HEK293 (cell line): ENCODE data around the gene MATN4.

Experiments used
- CTCF ChIA-PET: fragments of 350-600 bp; formaldehyde crosslinking; extraction: SDS; loops from one replicate; lab custom pipeline; 2021; ENCODE audit warnings: antibody characterized with exemption; lab: Yijun Ruan, JAX
- POLR2A ChIA-PET: fragments of 300-600 bp; formaldehyde crosslinking; extraction: SDS; loops from one replicate; lab custom pipeline; 2020; ENCODE audit warnings: antibody characterized with exemption, inconsistent platforms; lab: Yijun Ruan, JAX
- H3K27ac ChIP-seq: fragments of 200-500 bp; sonication (Bioruptor generic); 2 replicates; pipeline ENCODE4 v1.5.1; 2014; ENCODE audit warnings: low read depth, low read length, control low read depth, inconsistent platforms; ENCODE audit errors: extremely low read depth
- H3K36me3 ChIP-seq, 2 experiments: fragments of 200-500 bp in 1 of 2; sonication (Bioruptor generic) in 1 of 2; 1 replicate in 1 of 2; 2 replicates in 1 of 2; pipeline ENCODE4 v1.5.1; 2014 to 2017; ENCODE audit warnings: inconsistent platforms in 2 of 2, low read length in 2 of 2; ENCODE audit not compliant: control insufficient read depth in 2 of 2, insufficient read depth in 1 of 2
- H3K4me1 ChIP-seq: fragments of 200-500 bp; sonication (Bioruptor generic); 2 replicates; pipeline ENCODE4 v1.5.1; 2014; ENCODE audit warnings: mild to moderate bottlenecking, low read length, inconsistent platforms; ENCODE audit not compliant: control insufficient read depth, insufficient read depth
- H3K4me3 ChIP-seq: 2 replicates; pipeline ENCODE4 v1.5.1; 2011; ENCODE audit warnings: low read depth, mild to moderate bottlenecking, control low read depth, low read length, moderate library complexity
- H3K9me3 ChIP-seq: fragments of 200-500 bp; sonication (Bioruptor generic); 2 replicates; pipeline ENCODE4 v1.5.1; 2014; ENCODE audit warnings: low read depth, low read length, inconsistent platforms; ENCODE audit not compliant: control insufficient read depth, insufficient read depth
- ZNF10 ChIP-seq: fragments of 450-650 bp; formaldehyde crosslinking; IDR thresholded peaks from 2 replicates; pipeline ENCODE4 v1.5.1; 2017; ENCODE audit warnings: missing biosample characterization, missing genetic modification characterization
- ZNF324 ChIP-seq: fragments of 450-650 bp; formaldehyde crosslinking; IDR thresholded peaks from 2 replicates; pipeline ENCODE4 v1.5.1; 2016; ENCODE audit warnings: missing biosample characterization, missing genetic modification characterization
- ZNF366 ChIP-seq: fragments of 450-650 bp; formaldehyde crosslinking; conservative IDR thresholded peaks from 2 replicates; pipeline ENCODE4 v1.5.1; 2016; ENCODE audit warnings: missing biosample characterization, missing genetic modification characterization
- TF ChIP-seq, protein P1 (sequence below): fragments of 450-650 bp; formaldehyde crosslinking; IDR thresholded peaks from 2 replicates; pipeline ENCODE4 v1.5.1; 2017; ENCODE audit warnings: missing biosample characterization, missing genetic modification characterization
- TF ChIP-seq, protein P2 (sequence below): fragments of 450-650 bp; formaldehyde crosslinking; IDR thresholded peaks from 2 replicates; pipeline ENCODE4 v1.5.1; 2017; ENCODE audit warnings: missing biosample characterization, missing genetic modification characterization

Gene MATN4

GRCh38 chr20:45247865-45248264 lies 60.2 kb downstream of the MATN4 start:
- no peak for TF ChIP-seq ZNF10 (tag by site-specific recombination)
- TF ChIP-seq, protein P1, sequence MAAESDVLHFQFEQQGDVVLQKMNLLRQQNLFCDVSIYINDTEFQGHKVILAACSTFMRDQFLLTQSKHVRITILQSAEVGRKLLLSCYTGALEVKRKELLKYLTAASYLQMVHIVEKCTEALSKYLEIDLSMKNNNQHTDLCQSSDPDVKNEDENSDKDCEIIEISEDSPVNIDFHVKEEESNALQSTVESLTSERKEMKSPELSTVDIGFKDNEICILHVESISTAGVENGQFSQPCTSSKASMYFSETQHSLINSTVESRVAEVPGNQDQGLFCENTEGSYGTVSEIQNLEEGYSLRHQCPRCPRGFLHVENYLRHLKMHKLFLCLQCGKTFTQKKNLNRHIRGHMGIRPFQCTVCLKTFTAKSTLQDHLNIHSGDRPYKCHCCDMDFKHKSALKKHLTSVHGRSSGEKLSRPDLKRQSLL = no peak
- TF ChIP-seq, protein P2, sequence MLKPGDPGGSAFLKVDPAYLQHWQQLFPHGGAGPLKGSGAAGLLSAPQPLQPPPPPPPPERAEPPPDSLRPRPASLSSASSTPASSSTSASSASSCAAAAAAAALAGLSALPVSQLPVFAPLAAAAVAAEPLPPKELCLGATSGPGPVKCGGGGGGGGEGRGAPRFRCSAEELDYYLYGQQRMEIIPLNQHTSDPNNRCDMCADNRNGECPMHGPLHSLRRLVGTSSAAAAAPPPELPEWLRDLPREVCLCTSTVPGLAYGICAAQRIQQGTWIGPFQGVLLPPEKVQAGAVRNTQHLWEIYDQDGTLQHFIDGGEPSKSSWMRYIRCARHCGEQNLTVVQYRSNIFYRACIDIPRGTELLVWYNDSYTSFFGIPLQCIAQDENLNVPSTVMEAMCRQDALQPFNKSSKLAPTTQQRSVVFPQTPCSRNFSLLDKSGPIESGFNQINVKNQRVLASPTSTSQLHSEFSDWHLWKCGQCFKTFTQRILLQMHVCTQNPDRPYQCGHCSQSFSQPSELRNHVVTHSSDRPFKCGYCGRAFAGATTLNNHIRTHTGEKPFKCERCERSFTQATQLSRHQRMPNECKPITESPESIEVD (tag by site-specific recombination) = peak; percentile 18; the same call in 1 of the 2 replicates
- TF ChIP-seq ZNF324 = no peak
- TF ChIP-seq, all 188 proteins: peak for 1
- POLR2A ChIA-PET = no interaction called here
- H3K27ac ChIP-seq = no peak overlapping the region
- H3K4me3 ChIP-seq = no peak overlapping the region
- H3K4me1 ChIP-seq = peaks cover 23% of the 10 kb centered on the region
- CTCF ChIA-PET = no interaction called here
- no peaks in the 10 kb centered on the region for H3K36me3 ChIP-seq
- H3K9me3 ChIP-seq = no peaks in the 10 kb centered on the region

DNA sequence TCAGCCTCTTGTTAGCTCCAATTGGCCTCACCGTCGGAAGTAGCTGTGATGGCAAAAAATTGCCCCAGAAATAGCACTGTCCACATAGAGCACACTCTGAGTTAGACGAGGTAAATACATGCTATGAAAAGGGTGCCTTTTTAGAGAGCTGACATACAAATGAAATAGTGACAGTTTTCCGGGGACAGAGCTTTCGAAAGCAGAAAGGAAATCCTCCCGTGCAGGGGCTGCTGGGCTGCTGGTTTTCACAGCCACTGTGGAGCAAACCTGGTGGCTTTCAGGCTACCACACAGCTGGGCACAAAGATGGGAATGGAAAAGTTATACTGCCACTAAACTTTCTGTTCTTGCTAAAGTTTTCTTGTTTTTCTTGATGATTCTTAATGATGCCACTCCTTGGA lies 62.0 kb downstream of the MATN4 start:
- Histone ChIP-seq H3K27ac (no peak overlapping the region), H3K4me1 (peaks cover 23% of the 10 kb centered on the region), H3K9me3 (no peaks in the 10 kb centered on the region), H3K36me3 (no peaks in the 10 kb centered on the region), H3K4me3 (no peak overlapping the region)
- TF ChIP-seq ZNF366 = no peak
- CTCF ChIA-PET = interaction anchor here (0.5 to 2.9 kb wide), 6 partner anchors 8 to 48 kb away, joined by 4 to 15 read pairs (median 4); partner anchors contain the start of gene SLPI
- POLR2A ChIA-PET = no interaction called here
